Thymus (tissue), 11 donors: Measurements from ENCODE around the gene PCSK5. TPM values are rescaled to one million over a fixed set of nuclear protein-coding genes. Genes with fewer than 3 reads are reported as not detected.
"Not testable (repeated sequence)": the region's sequence is repeated elsewhere in the genome, so short reads cannot be mapped to it uniquely, and the experiment has no call there.

Source experiments
- DNase-seq, 9 donors: peaks; one replicate each; pipeline ENCODE4 v3.0.0-alpha.2; 2013; ENCODE audit warnings: low spot score in 9 of 9, low read depth in 6 of 9, missing footprints in 1 of 9
- H3K27ac ChIP-seq, 2 donors: one replicate each; pipeline ENCODE4 v1.5.1; 2013; ENCODE audit warnings: control low read depth in 1 of 2, low read depth in 1 of 2, low read length in 1 of 2, mild to moderate bottlenecking in 1 of 2, moderate library complexity in 1 of 2
- H3K27me3 ChIP-seq, 2 donors: one replicate each; pipeline ENCODE4 v1.5.1; 2013; ENCODE audit warnings: low read length in 1 of 2; ENCODE audit not compliant: control insufficient read depth in 2 of 2, insufficient read depth in 1 of 2
- H3K36me3 ChIP-seq, 2 donors: one replicate each; pipeline ENCODE4 v1.5.1; 2013; ENCODE audit warnings: low read length in 1 of 2, mild to moderate bottlenecking in 1 of 2, moderate library complexity in 1 of 2; ENCODE audit not compliant: control insufficient read depth in 2 of 2, insufficient read depth in 2 of 2
- H3K4me1 ChIP-seq, 2 donors: one replicate each; pipeline ENCODE4 v1.5.1; 2013; ENCODE audit warnings: low read length in 2 of 2; ENCODE audit not compliant: control insufficient read depth in 2 of 2, insufficient read depth in 2 of 2
- H3K4me3 ChIP-seq, 2 donors: one replicate each; pipeline ENCODE4 v1.5.1; 2013; ENCODE audit warnings: low read length in 2 of 2, control low read depth in 1 of 2, mild to moderate bottlenecking in 1 of 2
- H3K9me3 ChIP-seq, 2 donors: one replicate each; pipeline ENCODE4 v1.5.1; 2013; ENCODE audit warnings: low read length in 1 of 2, mild to moderate bottlenecking in 1 of 2; ENCODE audit not compliant: control insufficient read depth in 2 of 2, insufficient read depth in 1 of 2
- WGBS: extraction: QIAGEN DNeasy Blood & Tissue Kit; methylation state at CpG from one replicate; pipeline ENCODE4 v1.1.7; 2013; 5-methylcytosine and 5-hydroxymethylcytosine counted together
- polyA plus RNA-seq: library from polyadenylated mRNA; stranded (reverse); fragments of 200-250 nt; gene quantifications from one replicate; pipeline ENCODE4 v1.2.3, GENCODE V29; 2013
- total RNA-seq: library from RNA; stranded (reverse); fragments of 120-200 nt; gene quantifications from one replicate; pipeline ENCODE4 v1.2.4, GENCODE V29; 2013
- donor health status: healthy.

PCSK5 gene
- total and polyA plus RNA-seq, 2 donors, result 4.1 to 20.1 TPM

DNA sequence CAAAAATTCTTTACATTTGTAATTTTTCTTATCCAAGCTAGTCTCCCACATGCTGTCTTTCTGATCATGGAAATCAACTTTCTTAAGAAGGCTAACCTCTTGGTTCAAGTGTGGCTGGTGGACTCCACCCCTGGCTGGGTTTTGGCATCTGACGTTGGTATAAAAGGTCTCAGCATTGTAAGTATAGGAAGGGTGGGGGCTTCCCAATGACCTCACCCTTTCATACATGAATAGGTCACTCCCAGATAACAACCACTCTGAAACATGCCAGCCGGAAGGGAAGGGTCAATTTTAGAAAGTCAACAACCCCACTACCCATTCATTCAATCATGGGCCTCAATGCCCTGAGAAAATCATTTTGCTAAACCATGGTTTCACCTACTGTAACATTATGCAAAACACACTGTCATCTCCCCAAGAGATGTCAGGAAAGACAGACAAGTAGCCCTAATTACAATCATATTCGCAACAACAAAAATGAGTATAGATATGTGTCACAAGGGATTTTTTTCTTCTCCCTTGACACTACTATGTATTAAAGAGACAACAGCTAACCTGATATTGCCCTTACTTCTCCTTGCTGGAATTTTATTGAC lies 31.9 kb upstream of the PCSK5 start:
- no peak overlapping the region for H3K4me3 ChIP-seq
- H3K27ac ChIP-seq, result no peak overlapping the region
- no peaks in the 10 kb centered on the region for H3K36me3 ChIP-seq
- H3K4me1 ChIP-seq, result no peaks in the 10 kb centered on the region
- no peaks in the 10 kb centered on the region for H3K9me3 ChIP-seq
- no peak for DNase-seq
- H3K27me3 ChIP-seq, result no peaks in the 10 kb centered on the region
- 93% methylated on average over 3 of the region's 3 CpGs for WGBS

DNA sequence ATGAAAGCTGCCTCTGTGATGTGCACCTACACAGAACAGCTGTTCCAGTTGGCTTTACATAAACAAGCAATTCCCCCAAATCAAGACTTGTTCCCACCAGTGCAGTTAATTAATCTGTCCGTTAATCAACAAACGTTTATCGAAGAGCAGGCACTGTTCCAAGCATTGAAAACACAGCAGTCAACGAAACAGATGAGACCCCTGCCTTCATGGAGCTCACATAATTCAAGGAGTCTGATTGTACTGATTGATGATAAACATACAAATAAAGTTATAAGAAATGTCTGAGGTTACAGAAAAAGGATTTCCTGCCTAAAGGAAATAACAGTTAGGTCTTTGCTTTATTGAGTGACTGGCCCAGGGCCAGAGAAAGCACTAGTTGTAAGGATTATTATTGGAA lies 26.2 kb upstream of the PCSK5 start:
- 91% methylated on average over 4 of the region's 4 CpGs for WGBS
- no peaks in the 10 kb centered on the region for H3K36me3 ChIP-seq
- peaks cover 5 to 6% of the 10 kb centered on the region in 2 donors for H3K4me1 ChIP-seq
- no peaks in the 10 kb centered on the region for H3K9me3 ChIP-seq
- no peaks in the 10 kb centered on the region for H3K27me3 ChIP-seq
- H3K4me3 ChIP-seq, result no peak overlapping the region
- DNase-seq, result no peak
- no peak overlapping the region for H3K27ac ChIP-seq

DNA sequence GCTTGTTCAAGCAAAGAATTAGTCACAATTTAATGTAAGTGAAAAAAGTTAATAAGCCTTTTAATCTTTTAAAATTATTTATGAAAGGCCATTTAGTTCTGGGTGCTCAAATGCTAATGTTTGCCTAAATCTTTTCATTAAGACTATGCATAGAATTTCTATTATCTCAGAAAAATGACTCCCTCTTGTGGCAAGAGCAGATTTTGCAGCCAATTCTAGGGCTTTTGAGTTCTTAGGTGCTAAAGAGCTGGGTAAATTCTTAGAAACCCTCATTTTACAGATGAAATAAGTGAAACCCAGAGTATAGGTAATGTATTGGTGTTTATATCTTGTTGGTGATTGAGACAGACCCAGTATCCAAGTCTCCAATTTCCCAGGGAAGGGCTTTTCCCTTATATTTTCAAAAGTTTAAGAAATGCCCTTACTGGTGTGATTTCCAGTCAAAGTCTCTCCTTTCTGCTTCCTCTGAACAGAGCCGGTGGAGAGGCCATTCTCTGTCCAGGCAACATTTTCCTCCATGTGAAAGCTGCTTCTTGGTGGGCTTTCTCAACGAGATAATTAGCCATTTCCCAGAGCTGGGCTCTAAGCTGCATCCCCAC lies 24.1 kb upstream of the PCSK5 start:
- 63% methylated on average over 2 of the region's 2 CpGs for WGBS
- Histone ChIP-seq H3K9me3 (no peaks in the 10 kb centered on the region), H3K4me3 (no peak overlapping the region), H3K36me3 (no peaks in the 10 kb centered on the region), H3K4me1 (peaks cover 5 to 6% of the 10 kb centered on the region in 2 donors), H3K27ac (no peak overlapping the region), H3K27me3 (no peaks in the 10 kb centered on the region)
- DNase-seq, result peak; percentile 29 to 86 (median 58)

DNA sequence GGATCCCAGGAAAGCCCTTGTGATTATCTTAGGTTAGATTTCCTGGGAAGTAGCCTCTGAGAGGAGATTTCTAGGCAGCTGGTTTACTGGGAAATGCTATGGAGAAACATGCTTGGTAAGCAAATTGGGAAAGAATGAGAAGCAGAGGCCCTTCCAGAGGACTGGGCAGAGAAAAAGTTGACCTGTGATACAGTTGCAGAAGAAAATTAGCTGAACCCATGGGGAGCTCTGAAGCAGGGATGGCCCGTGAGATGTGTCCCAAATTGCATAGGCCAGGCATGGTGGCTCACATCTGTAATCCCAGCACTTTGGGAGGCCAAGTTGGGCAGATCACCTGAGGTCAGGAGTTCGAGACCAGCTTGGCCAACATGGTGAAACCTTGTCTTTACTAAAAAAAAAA lies 21.9 kb upstream of the PCSK5 start:
- H3K9me3 ChIP-seq, H3K4me3 ChIP-seq, H3K4me1 ChIP-seq, H3K27ac ChIP-seq, H3K27me3 ChIP-seq, H3K36me3 ChIP-seq, DNase-seq: not testable (repeated sequence)
- WGBS, result 94% methylated on average over 2 of the region's 2 CpGs

DNA sequence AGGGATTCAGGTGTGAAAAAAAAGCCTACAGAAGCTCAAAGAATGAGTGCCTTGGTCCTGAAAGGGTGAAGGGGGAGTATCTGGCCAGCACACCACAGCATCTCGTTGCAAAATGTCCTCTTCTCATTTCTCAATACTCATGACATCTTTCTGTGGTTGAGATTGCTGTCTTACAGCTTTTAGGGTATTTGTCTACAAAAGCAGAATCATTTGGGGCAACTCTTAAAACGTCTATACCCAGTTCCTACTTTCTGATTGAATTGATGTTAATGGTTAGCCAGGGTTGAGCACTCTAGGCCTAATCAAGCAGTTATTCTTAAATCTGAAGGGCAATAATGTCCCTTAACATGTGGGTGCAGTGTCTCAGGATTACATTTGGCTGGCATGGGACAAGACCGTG lies 21.2 kb upstream of the PCSK5 start:
- Histone ChIP-seq H3K4me1 (peaks cover 5 to 6% of the 10 kb centered on the region in 2 donors), H3K36me3 (no peaks in the 10 kb centered on the region), H3K9me3 (no peaks in the 10 kb centered on the region), H3K27me3 (no peaks in the 10 kb centered on the region), H3K4me3 (no peak overlapping the region), H3K27ac (no peak overlapping the region)
- WGBS, result 89% methylated on average over 3 of the region's 3 CpGs
- DNase-seq, result no peak

DNA sequence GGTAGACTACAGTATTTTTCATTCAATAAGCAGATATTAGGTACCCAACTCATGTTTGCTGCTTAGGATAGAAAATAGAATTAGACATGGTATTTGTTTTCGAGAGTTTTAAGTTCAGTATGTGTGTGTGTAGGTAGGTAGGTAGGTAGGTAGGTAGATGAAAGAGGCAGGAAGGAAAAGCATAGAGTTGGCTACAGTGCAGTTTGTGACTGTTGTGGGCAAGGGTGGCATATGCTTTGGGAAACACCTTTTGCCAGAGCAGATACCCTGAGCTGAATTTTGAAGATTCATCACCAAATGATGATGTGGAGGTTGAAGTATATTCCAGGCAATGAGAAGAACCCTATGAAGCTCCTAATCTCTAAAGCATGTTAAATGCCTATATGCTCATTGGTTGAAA lies 20.0 kb upstream of the PCSK5 start:
- DNase-seq, result peak in 2 of 9 donors; percentile 39 to 56
- no peaks in the 10 kb centered on the region for H3K27me3 ChIP-seq
- no peaks in the 10 kb centered on the region for H3K9me3 ChIP-seq
- peaks cover 5 to 6% of the 10 kb centered on the region in 2 donors for H3K4me1 ChIP-seq
- H3K36me3 ChIP-seq, result no peaks in the 10 kb centered on the region
- no peak overlapping the region for H3K4me3 ChIP-seq
- WGBS, result 67% methylated on average over 1 of the region's 1 CpG
- no peak overlapping the region for H3K27ac ChIP-seq

DNA sequence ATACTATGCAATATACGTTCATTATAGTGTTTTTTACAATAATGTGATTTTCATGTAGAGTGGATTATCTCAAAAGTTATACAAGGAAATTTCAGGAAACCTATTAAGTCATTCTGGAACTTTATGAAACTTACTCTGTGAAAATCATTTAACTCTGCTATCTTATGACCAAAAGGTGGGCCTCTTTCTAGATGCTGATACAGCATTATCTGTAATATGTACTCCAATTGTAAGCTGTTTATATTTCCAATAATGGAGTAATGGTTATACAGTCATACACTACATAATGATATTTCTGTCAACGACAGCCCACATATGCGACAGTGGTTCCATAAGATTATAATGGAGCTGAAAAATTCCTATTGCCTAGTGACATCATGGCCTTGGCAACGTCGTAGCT lies 18.8 kb upstream of the PCSK5 start:
- Histone ChIP-seq H3K27me3 (no peaks in the 10 kb centered on the region), H3K9me3 (no peaks in the 10 kb centered on the region), H3K27ac (no peak overlapping the region), H3K4me3 (no peak overlapping the region), H3K4me1 (peaks cover 5 to 6% of the 10 kb centered on the region in 2 donors), H3K36me3 (no peaks in the 10 kb centered on the region)
- DNase-seq, result no peak
- 97% methylated on average over 5 of the region's 5 CpGs for WGBS

DNA sequence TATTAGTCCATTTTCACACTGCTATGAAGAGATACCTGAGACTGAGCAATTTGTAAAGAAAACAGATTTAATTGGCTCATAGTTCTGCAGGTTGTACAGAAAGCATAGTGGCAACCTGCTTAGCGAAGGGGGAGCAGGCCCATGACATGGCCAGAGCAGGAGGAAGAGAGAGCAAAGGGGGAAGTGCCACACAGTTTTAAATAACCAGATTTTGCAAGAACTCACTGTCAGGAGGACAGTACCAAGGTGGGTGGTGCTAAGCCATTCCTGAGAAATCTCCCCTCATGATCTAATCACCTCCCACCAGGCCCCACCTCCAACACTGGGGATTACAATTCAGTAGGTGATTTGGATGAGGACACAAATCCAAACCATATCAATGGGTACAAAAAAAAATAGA lies 16.8 kb upstream of the PCSK5 start:
- Histone ChIP-seq H3K27me3 (no peaks in the 10 kb centered on the region), H3K4me1 (no peaks in the 10 kb centered on the region), H3K36me3 (no peaks in the 10 kb centered on the region), H3K4me3 (no peak overlapping the region), H3K9me3 (no peaks in the 10 kb centered on the region), H3K27ac (no peak overlapping the region)
- WGBS, result 100% methylated on average over 1 of the region's 1 CpG
- no peak for DNase-seq

DNA sequence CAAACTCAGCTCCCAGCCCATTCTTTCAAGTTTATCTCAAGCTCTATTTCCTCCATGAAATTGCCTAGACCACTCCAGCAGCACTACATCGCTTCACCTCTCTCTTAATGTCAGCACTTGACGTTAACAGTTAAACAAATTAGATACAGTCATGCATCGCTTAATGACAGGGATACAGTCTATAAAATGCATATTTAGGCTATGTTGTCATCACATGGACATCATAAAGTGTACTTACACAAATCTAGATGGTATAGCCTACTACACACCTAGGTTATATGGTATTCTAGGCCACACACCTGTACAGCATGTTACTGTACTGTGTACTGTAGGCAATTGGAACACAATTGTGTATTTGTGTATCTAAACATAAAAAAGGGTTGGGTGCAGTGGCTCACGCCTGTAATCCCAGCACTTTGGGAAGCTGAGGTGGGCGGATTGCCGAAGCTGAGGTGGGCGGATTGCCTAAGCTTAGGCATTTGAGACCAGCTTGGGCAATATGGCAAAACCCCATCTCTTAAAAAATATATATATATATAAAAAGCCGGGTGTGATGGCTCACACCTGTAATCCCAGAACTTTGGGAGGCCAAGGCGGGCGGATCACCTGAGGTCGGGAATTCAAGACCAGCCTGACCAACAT lies 13.4 kb upstream of the PCSK5 start:
- H3K9me3 ChIP-seq, result no peaks in the 10 kb centered on the region
- no peaks in the 10 kb centered on the region for H3K27me3 ChIP-seq
- no peaks in the 10 kb centered on the region for H3K4me1 ChIP-seq
- no peaks in the 10 kb centered on the region for H3K36me3 ChIP-seq
- H3K27ac ChIP-seq, result no peak overlapping the region
- DNase-seq, result no peak
- H3K4me3 ChIP-seq, result no peak overlapping the region
- WGBS, result 98% methylated on average over 11 of the region's 11 CpGs
